Measurements from ENCODE around the gene PTPRU. TPM values are rescaled to one million over a fixed set of nuclear protein-coding genes. Genes with fewer than 3 reads are reported as not detected.
A peak's percentile ranks its signal among the peaks of the same experiment; 100 is the strongest.

PTPRU gene
- polyA plus RNA-seq, 1 experiment: 7.8 TPM

DNA sequence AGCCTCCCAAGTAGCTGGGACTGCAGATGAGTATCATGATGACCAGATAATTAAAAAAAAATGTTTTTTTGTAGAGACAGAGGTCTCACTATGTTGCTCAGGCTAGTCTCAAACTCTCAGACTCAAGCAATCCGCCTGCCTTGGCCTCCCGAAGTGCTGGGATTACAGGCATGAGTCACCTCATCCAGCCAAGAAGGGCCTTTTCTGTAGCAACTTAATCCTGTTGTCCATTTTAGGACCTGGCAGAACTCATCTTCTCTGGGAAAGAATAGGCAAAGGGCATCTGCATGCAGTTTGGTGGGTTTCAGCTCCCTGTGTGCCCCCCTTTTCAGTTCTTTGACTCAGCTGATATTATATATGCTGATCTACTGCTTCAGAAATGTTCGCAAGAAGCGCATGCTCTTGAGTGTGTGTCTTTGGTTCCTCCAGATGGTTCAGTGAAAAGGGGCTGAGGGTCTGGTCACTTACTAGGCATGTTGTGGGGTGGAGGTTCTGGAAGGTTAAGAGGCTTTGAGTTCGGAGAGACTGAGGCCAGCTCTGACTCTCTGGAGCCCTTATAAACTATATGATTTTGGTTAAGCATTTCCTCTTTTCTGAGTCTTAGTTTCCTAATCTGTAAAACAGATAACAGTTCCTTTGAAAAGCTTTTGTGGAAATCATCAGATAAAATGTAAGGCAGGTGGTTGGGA lies 35.3 kb upstream of the PTPRU start:
- Histone ChIP-seq H3K4me3 (ENCODE audit: low read depth, low read length) (no peak overlapping the region), H3K27ac (ENCODE audit: low read depth, low read length) (no peak overlapping the region), H3K9me3 (ENCODE audit: control insufficient read depth, insufficient read depth, low read length) (no peaks in the 10 kb centered on the region), H3K27me3 (ENCODE audit: control insufficient read depth, insufficient read depth, low read length) (no peaks in the 10 kb centered on the region)
- ChIA-PET CTCF (interaction anchor here (0.7 to 4.6 kb wide), 8 partner anchors 19 to 323 kb away, joined by 6 to 108 read pairs (median 16); partner anchors contain the start of gene SRSF4), POLR2A (interaction anchor here (3.3 kb wide), 1 partner anchor 19 kb away, joined by 29 read pairs; the partner anchor contains the start of gene SRSF4)
- DNase-seq (ENCODE audit: low read depth, low spot score): no peak
- TF ChIP-seq, protein P1, sequence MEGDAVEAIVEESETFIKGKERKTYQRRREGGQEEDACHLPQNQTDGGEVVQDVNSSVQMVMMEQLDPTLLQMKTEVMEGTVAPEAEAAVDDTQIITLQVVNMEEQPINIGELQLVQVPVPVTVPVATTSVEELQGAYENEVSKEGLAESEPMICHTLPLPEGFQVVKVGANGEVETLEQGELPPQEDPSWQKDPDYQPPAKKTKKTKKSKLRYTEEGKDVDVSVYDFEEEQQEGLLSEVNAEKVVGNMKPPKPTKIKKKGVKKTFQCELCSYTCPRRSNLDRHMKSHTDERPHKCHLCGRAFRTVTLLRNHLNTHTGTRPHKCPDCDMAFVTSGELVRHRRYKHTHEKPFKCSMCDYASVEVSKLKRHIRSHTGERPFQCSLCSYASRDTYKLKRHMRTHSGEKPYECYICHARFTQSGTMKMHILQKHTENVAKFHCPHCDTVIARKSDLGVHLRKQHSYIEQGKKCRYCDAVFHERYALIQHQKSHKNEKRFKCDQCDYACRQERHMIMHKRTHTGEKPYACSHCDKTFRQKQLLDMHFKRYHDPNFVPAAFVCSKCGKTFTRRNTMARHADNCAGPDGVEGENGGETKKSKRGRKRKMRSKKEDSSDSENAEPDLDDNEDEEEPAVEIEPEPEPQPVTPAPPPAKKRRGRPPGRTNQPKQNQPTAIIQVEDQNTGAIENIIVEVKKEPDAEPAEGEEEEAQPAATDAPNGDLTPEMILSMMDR (IDR thresholded peaks at IDR 0.05; ENCODE audit: low read depth, low read length): no peak

DNA sequence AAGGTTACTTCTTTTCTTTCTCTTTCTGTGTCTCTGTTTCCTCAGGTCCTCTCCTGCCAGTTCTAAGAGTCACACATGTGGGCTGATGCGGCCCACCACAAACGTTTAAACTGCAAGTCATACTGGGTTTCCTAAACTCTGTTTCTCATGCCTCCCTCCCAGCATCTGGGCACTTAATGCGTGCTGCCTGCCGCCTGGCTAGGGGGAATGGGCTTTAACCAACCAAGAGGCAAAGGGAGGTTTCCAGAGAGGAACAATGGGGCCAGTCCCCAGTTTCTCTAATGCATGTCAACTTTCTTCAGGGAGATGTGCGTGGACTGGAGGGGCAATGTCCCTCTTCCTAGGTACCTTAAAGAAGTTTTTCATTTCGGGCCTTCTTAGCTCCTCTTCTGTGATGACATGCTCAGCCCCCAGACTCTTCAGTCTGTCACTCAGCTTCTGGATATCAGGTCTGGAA lies 34.7 kb upstream of the PTPRU start:
- POLR2A ChIA-PET: interaction anchor here (1.1 to 3.3 kb wide), 2 partner anchors 20 to 45 kb away, joined by 5 to 29 read pairs; partner anchors contain the start of gene SRSF4

DNA sequence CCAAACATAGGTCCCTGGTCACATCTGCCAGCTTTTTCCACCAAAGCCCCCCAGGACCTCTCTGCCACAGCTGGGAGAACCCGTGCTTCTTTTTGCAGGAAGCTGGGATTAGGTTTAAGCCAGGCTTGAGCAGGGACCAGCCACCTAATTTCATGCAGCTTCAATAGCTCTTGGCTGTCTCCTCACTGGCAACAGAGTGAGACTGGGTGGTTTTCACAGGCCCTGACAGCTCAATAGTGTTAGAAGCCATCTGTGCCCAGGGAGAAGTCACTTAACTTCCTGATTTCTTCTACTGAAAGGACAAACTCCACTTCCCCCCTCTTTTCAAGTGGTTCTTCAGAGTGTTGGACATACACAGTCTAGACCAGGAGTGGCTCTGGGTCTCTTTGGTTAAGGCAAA lies 34.3 kb upstream of the PTPRU start:
- no peaks in the 10 kb centered on the region for H3K27me3 ChIP-seq (ENCODE audit: control insufficient read depth, insufficient read depth, low read length)
- TF ChIP-seq, protein P1 (IDR thresholded peaks at IDR 0.05; ENCODE audit: low read depth, low read length): no peak
- ChIA-PET CTCF (interaction anchor here (0.6 to 4.6 kb wide), 45 partner anchors 9 to 1702 kb away, joined by 3 to 108 read pairs (median 5); partner anchors contain the start of genes SRSF4 and TMEM200B), POLR2A (interaction anchor here (1.0 to 3.3 kb wide), 5 partner anchors 20 to 323 kb away, joined by 3 to 29 read pairs (median 5); partner anchors contain the start of gene SRSF4)
- H3K9me3 ChIP-seq (ENCODE audit: control insufficient read depth, insufficient read depth, low read length): no peaks in the 10 kb centered on the region
- no peak overlapping the region for H3K4me3 ChIP-seq (ENCODE audit: low read depth, low read length)
- H3K27ac ChIP-seq (ENCODE audit: low read depth, low read length): peak overlapping the region; percentile 92
- DNase-seq (ENCODE audit: low read depth, low spot score): no peak

More for the DNA sequence above, 34.7 kb upstream of the PTPRU start:
- CTCF ChIA-PET: interaction anchor here (1.0 to 4.6 kb wide), 21 partner anchors 10 to 417 kb away, joined by 3 to 108 read pairs (median 6); partner anchors contain the start of genes SRSF4 and TMEM200B
- DNase-seq (ENCODE audit: low read depth, low spot score): no peak
- Histone ChIP-seq H3K9me3 (ENCODE audit: control insufficient read depth, insufficient read depth, low read length) (no peaks in the 10 kb centered on the region), H3K4me3 (ENCODE audit: low read depth, low read length) (no peak overlapping the region), H3K27me3 (ENCODE audit: control insufficient read depth, insufficient read depth, low read length) (no peaks in the 10 kb centered on the region), H3K27ac (ENCODE audit: low read depth, low read length) (peak overlapping the region; percentile 92)
- TF ChIP-seq, protein P1 (IDR thresholded peaks at IDR 0.05; ENCODE audit: low read depth, low read length): no peak

DNA sequence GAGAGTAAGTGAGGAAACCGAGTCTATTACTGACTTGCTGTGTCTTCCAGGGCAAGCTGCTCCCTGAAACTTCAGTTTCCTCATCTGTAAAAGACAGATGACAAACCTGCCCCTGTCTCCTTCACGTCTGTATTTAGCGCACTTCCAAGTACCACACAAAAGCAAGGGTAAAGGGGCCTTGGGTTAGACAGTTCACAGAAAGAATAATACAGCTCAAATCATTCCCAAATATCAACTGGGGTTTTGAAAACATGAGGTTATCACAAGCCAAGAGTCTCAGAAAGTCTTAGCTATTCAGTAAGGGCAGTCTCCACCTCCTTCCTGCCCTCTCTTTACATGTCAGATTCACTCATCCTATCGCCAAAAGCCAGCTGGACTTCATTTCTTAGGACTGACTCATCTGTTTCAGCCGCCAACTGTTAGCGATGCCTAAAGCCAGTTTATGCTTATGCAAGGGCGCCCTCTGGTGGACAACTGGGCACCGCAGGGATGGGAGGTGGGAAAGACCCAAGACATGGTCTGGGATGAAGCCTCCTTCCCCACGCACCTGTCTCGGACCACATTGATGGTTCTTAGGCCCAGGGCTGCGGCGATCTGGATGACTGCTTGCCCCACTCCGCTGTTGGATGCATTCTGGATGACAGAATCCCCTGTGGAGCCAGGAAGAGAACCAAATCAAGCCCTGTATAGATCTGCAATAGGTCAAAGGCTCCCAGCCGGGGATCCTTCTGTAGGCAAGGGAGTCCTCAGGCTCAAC lies 33.6 kb upstream of the PTPRU start:
- Histone ChIP-seq H3K9me3 (ENCODE audit: control insufficient read depth, insufficient read depth, low read length) (no peaks in the 10 kb centered on the region), H3K27ac (ENCODE audit: low read depth, low read length) (peak overlapping the region; percentile 92), H3K27me3 (ENCODE audit: control insufficient read depth, insufficient read depth, low read length) (no peaks in the 10 kb centered on the region), H3K4me3 (ENCODE audit: low read depth, low read length) (no peak overlapping the region)
- POLR2A ChIA-PET: interaction anchor here (0.6 to 3.3 kb wide), 6 partner anchors 21 to 336 kb away, joined by 3 to 29 read pairs (median 4); partner anchors contain the start of gene SRSF4
- TF ChIP-seq, protein P1 (IDR thresholded peaks at IDR 0.05; ENCODE audit: low read depth, low read length): peak; percentile 95
- peak; percentile 98 for DNase-seq (ENCODE audit: low read depth, low spot score)
- CTCF ChIA-PET: interaction anchor here (0.6 to 4.6 kb wide), 46 partner anchors 9 to 1701 kb away, joined by 3 to 108 read pairs (median 5); partner anchors contain the start of genes SRSF4 and TMEM200B
